HG02943 (cell line): ENCODE data around the gene SPATS2L.

Experiments used
- ATAC-seq: cut with Tn5 transposase; IDR thresholded peaks from one replicate; pipeline ENCODE4 v1.9.1; 2021; ENCODE audit warnings: mild to moderate bottlenecking, low read depth, moderate library complexity; ENCODE audit not compliant: unreplicated experiment

Gene SPATS2L

DNA sequence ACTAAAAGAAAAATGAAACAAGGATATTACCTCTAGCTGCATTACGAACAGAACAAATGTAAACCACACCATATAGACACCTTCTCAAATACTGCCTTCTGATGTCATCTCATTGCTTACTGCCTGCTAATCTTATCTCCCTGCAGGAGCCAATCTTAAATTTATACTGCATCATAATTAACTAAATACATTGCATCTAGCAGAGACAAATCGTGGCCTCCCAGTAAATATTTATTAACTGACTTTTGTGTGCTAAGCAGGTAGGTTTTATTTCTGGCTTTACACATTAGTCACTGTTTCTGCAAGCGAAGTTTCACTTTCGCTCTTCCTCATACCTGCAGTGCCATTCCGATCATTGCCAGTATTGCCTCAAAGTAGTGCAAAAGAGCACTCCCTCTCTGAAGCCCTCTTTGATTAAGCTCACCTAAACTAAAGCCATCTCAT lies 67.5 kb downstream of the SPATS2L start:
- peak; percentile 86 for ATAC-seq

DNA sequence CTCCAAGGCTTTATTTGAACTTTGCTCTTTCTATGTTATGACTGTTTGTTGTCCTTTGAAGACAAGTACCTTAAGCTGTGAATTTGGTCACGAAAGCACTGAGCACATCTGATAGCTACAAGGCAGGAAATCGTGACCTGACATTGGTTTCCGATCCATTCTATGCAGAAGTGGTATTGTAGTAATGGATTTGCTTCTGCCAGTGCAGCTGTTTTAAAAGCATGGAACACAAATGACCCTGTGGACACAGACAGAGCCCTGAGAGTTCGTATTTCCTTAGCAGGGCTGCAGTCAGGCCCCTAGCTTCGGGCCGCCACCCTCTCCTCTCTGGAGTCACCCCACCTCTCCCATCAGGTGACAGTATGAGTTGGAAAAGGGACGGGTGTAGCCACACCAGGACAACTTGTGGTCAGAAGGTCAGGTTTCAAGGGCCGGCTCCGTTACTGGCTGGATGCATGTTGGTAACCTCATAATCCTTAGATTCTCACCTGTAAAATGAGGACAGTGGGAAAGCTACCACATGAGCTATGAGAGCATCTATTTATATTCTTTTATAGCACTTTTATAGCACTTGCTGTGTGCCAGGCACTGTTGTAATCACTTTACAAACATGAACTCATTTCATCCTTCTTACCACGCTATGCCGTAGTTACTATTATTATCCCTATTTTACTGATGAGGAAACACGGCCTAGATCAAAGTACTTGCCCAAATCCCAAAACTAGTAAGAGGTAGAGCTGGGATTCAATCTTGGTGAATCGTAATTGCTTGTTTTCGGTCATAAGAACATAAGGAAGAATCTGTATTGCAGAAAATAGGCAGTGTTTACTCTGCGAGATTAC lies 70.2 kb downstream of the SPATS2L start:
- ATAC-seq, result no peak

GRCh38 chr2:200377355-200378336 lies 71.2 kb downstream of the SPATS2L start:
- no peak for ATAC-seq

- no peak for ATAC-seq
These were observed 72.3 kb downstream of the SPATS2L start for GRCh38 chr2:200378652-200379290.

DNA sequence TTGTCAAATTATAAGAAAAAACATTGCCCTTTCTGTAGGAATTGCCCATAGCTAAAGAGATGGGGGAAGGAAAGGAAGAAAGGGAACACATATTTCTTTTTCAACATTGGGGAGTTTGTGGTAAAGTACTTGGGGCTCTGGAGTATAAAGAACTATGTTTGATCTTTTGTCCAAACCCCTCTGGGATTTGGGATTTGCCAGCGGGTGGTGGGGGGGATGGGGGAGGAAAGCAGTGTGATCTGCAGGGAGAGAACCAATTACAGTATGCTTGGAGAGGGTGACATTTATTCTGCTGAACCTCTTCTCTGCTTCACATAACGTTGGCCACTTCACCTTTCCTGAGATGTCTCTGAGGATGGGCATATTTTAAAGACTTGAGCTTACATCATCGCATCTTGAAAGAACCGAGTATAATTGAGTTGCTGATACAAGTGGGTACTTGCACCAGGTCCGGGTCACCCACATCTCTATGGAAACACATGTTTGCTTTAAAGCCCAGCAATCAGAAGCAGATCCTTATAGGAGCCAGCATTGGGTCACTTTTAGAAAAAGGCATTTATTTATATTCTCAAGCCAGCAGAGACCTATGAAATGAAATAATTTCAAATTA lies 73.1 kb downstream of the SPATS2L start:
- ATAC-seq, result no peak

- no peak for ATAC-seq
These were observed 73.6 kb downstream of the SPATS2L start for GRCh38 chr2:200380091-200380561.

GRCh38 chr2:200380833-200381542 lies 74.5 kb downstream of the SPATS2L start:
- no peak for ATAC-seq

DNA sequence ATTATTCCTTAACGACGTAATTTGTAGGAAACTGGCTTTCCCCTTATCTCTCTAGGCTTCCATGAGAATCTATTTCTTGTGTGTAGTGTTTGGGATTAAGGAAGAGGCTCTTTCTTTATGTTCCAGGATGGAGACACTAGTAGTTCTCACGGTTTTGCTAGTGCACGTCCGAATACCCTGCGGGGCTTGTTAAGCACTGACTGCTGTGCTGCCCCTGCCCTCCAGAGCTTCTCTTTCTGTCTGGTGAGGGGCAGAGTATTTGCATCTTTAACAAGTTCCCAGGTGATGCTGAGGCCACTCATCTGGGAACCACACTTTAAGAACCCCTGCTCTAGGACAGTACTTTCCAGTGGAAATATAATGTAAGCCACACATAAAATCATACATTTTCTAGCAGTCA lies 76.4 kb downstream of the SPATS2L start:
- ATAC-seq, result no peak

GRCh38 chr2:200383380-200384110 lies 77.1 kb downstream of the SPATS2L start:
- peak; percentile 80 for ATAC-seq

DNA sequence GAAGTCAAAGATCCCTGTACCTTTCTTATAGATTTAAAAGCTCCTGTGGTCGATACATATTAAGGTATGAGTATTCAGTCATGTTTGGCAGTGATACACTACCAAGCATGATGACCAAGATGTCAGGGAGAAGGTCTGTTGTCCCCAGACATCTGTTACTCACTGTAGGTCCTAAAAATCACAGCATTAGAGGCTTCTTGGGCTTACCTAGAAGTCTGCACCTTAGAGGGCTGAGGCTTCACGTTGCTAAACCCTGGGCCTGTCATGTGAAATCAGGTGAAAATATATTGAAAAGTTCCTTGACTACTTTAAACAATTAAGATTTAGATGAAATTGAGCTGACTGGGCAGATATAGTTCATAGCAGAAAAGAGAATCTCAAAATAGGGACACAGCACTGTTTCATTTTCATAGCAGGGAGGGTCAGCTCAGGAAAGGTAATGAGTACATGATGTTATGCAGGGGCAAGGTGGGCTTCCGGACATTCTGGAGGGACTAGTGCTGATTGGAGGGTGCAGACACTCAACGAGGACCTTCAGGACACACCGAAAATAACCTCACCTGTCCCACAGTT lies 78.7 kb downstream of the SPATS2L start:
- no peak for ATAC-seq

- no peak for ATAC-seq
These were observed 86.7 kb downstream of the SPATS2L start for GRCh38 chr2:200393191-200393590.

DNA sequence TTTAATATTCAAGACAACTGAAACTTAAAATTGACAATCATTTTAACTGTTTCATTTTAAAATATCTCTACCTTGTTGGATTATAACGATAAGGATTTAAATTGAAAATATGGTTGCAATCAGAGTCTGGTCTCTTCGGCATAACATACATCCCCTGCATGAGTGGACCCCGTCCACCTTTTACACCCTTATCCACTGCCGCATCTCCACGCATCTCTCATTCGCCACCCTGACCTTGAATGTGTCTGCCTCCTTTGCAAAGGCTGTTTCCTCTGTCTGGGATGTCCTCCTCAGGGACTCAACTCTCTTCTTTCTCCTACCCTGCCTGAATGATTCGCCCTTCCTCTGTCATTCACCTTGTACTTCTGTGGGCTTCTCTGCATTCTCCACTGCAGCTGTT lies 87.6 kb downstream of the SPATS2L start:
- ATAC-seq, result no peak

GRCh38 chr2:200396781-200397242 lies 90.3 kb downstream of the SPATS2L start:
- ATAC-seq, result no peak

DNA sequence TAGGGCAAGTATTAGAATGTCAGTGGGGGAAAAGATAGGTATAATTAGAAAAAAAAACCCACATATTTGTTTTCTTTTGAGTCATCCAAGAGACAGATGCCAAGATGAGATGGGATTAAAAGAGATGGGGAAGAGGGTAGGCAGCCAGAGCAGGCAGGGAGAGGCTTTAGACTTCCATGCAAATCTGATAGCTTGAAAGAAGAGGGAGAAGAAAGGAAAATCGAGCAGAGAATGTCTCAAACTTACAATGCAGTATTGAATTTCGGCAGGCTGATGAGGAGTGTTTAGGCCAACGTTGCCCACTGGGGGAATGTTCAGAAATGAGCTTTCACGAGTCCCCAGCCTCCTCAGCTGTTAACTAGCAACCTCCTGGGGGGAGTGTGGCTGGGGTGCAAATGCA lies 91.3 kb downstream of the SPATS2L start:
- no peak for ATAC-seq

- ATAC-seq, result no peak
These were observed 92.6 kb downstream of the SPATS2L start for GRCh38 chr2:200399046-200399445.

- ATAC-seq, result no peak
These were observed 93.1 kb downstream of the SPATS2L start for GRCh38 chr2:200399636-200400035.

GRCh38 chr2:200403814-200404213 lies 97.3 kb downstream of the SPATS2L start:
- ATAC-seq, result no peak

- ATAC-seq, result no peak
These were observed 98.1 kb downstream of the SPATS2L start for GRCh38 chr2:200404615-200405014.
